PC-9 (cell line): ENCODE results near the gene ZNF79.
"Not testable (repeated sequence)": the region's sequence is repeated elsewhere in the genome, so short reads cannot be mapped to it uniquely, and the experiment has no call there.

ENCODE experiments used
- CTCF ChIP-seq: fragments of 200-600 bp; sonication (generic); conservative IDR thresholded peaks from 2 replicates; pipeline ENCODE4 v1.6.1; 2017; ENCODE audit warnings: mixed run types, antibody characterized with exemption, mild to moderate bottlenecking, moderate library complexity
- EZH2 ChIP-seq: fragments of 200-600 bp; sonication (generic); IDR thresholded peaks from 2 replicates; pipeline ENCODE4 v1.8.0; 2017; ENCODE audit warnings: antibody characterized with exemption, low read depth

GRCh38 chr9:127466407-127466917, 42.3 kb downstream of the ZNF79 start:
- TF ChIP-seq CTCF, EZH2: not testable (repeated sequence)
